ENCODE measurements around the gene ABHD6. TPM values are rescaled to one million over a fixed set of nuclear protein-coding genes. Genes with fewer than 3 reads are reported as not detected.

The ABHD6 gene
- total and polyA plus RNA-seq, 2 experiments from 2014 or later = 24.6 to 25.1 TPM

GRCh38 chr3:58260261-58260731 is 22.7 kb downstream of the ABHD6 start:
- Histone ChIP-seq H4K20me1 (ENCODE audit: insufficient read depth, poor library complexity, severe bottlenecking) (no peaks in the 10 kb centered on the region), H2AFZ (no peak overlapping the region)
- WGBS (ENCODE audit: low lambda C conversion rate, missing lambda C conversion rate) = 90% methylated on average over 6 of the region's 6 CpGs

GRCh38 chr3:58260733-58261132 is 23.1 kb downstream of the ABHD6 start:
- no peak for DNase-seq (ENCODE audit: low spot score)
- H3K9me2 ChIP-seq (replicated peaks; ENCODE audit: insufficient read depth) = no peaks in the 10 kb centered on the region

More at GRCh38 chr3:58260261-58260731, 22.7 kb downstream of the ABHD6 start:
- TF ChIP-seq, protein P1, sequence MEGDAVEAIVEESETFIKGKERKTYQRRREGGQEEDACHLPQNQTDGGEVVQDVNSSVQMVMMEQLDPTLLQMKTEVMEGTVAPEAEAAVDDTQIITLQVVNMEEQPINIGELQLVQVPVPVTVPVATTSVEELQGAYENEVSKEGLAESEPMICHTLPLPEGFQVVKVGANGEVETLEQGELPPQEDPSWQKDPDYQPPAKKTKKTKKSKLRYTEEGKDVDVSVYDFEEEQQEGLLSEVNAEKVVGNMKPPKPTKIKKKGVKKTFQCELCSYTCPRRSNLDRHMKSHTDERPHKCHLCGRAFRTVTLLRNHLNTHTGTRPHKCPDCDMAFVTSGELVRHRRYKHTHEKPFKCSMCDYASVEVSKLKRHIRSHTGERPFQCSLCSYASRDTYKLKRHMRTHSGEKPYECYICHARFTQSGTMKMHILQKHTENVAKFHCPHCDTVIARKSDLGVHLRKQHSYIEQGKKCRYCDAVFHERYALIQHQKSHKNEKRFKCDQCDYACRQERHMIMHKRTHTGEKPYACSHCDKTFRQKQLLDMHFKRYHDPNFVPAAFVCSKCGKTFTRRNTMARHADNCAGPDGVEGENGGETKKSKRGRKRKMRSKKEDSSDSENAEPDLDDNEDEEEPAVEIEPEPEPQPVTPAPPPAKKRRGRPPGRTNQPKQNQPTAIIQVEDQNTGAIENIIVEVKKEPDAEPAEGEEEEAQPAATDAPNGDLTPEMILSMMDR (IDR thresholded peaks at IDR 0.05; ENCODE audit: poor library complexity) = no peak
- TF ChIP-seq EZH2phosphoT487 (IDR thresholded peaks at IDR 0.05; ENCODE audit: low read depth, severe bottlenecking, unreplicated experiment) (no peak), EZH2 (IDR thresholded peaks at IDR 0.05; ENCODE audit: borderline replicate concordance) (no peak)
- Histone ChIP-seq H3K4me1 (ENCODE audit: insufficient read depth) (no peaks in the 10 kb centered on the region), H3K4me2 (no peak overlapping the region), H3K27ac (no peak overlapping the region), H3K9me3 (ENCODE audit: low read depth) (no peaks in the 10 kb centered on the region), H3K9me2 (replicated peaks; ENCODE audit: insufficient read depth) (no peaks in the 10 kb centered on the region), H3K79me2 (no peaks in the 10 kb centered on the region), H3K27me3 (no peaks in the 10 kb centered on the region), H3K4me3 (no peak overlapping the region), H3K36me3 (replicated peaks; ENCODE audit: insufficient read depth, low read depth) (no peaks in the 10 kb centered on the region)
- no peak for DNase-seq (ENCODE audit: low spot score)

DNA sequence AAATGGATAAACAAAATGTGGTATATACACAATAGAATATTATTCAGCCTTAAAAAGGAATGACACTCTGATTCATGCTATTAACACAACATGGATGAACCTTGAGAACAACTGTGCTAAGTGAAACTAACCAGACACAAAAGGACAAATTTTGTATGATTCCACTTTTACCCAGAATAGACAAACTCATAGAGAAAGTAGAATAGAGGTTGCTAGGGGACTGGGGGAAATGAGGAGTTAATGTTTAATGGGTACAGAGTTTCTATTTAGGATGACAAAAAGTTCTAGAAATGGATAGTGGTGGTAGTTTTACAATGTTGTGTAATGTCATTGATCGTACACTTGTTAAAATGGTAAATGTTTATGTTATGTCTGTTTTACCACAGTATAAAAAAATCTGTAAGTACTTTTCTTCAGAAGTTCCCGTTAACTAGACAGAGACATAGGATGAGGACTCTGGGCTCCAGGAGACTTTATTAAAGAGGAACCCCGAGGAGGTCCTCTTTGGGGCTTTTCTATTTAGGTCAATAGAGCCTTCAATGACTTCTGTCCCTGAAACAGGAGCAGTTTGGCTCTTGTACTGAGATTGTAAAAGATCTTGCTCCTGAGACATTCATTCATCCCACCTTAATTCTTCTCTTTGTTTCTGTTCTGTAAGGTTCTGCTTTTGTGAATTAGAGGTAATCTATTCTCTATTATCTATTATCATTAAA is 24.5 kb downstream of the ABHD6 start:
- WGBS (ENCODE audit: low lambda C conversion rate, missing lambda C conversion rate) = 43% methylated on average over 3 of the region's 3 CpGs
- H4K20me1 ChIP-seq (ENCODE audit: insufficient read depth, poor library complexity, severe bottlenecking) = no peaks in the 10 kb centered on the region
- no peak overlapping the region for H3K4me3 ChIP-seq

More at GRCh38 chr3:58260733-58261132, 23.1 kb downstream of the ABHD6 start:
- 92% methylated on average over 6 of the region's 6 CpGs for WGBS (ENCODE audit: low lambda C conversion rate, missing lambda C conversion rate)
- H3K79me2 ChIP-seq = no peaks in the 10 kb centered on the region
- H3K4me3 ChIP-seq = no peak overlapping the region
- no peaks in the 10 kb centered on the region for H3K36me3 ChIP-seq (replicated peaks; ENCODE audit: insufficient read depth, low read depth)
- TF ChIP-seq EZH2 (IDR thresholded peaks at IDR 0.05; ENCODE audit: borderline replicate concordance) = no peak
- no peak for TF ChIP-seq EZH2phosphoT487 (IDR thresholded peaks at IDR 0.05; ENCODE audit: low read depth, severe bottlenecking, unreplicated experiment)
- TF ChIP-seq, protein P1 (IDR thresholded peaks at IDR 0.05; ENCODE audit: poor library complexity) = no peak
- no peaks in the 10 kb centered on the region for H3K4me1 ChIP-seq (ENCODE audit: insufficient read depth)
- H3K4me2 ChIP-seq = no peak overlapping the region
- no peak overlapping the region for H3K27ac ChIP-seq
- no peaks in the 10 kb centered on the region for H3K27me3 ChIP-seq
- H3K9me3 ChIP-seq (ENCODE audit: low read depth) = no peaks in the 10 kb centered on the region
- H4K20me1 ChIP-seq (ENCODE audit: insufficient read depth, poor library complexity, severe bottlenecking) = no peaks in the 10 kb centered on the region
- H2AFZ ChIP-seq = no peak overlapping the region

More for the DNA sequence above, 24.5 kb downstream of the ABHD6 start:
- Histone ChIP-seq H3K9me3 (ENCODE audit: low read depth) (no peaks in the 10 kb centered on the region), H3K27ac (no peak overlapping the region), H3K36me3 (replicated peaks; ENCODE audit: insufficient read depth, low read depth) (no peaks in the 10 kb centered on the region), H2AFZ (no peak overlapping the region), H3K4me2 (no peak overlapping the region), H3K79me2 (no peaks in the 10 kb centered on the region), H3K27me3 (no peaks in the 10 kb centered on the region), H3K9me2 (replicated peaks; ENCODE audit: insufficient read depth) (no peaks in the 10 kb centered on the region), H3K4me1 (ENCODE audit: insufficient read depth) (no peaks in the 10 kb centered on the region)
- no peak for DNase-seq (ENCODE audit: low spot score)
- no peak for TF ChIP-seq EZH2phosphoT487 (IDR thresholded peaks at IDR 0.05; ENCODE audit: low read depth, severe bottlenecking, unreplicated experiment)
- TF ChIP-seq, protein P1 (IDR thresholded peaks at IDR 0.05; ENCODE audit: poor library complexity) = no peak
